Transverse colon (tissue), 3 donors: ENCODE results near the gene RMND1.

ENCODE experiments used
- POLR2A ChIP-seq: fragments of 450-650 bp; IDR thresholded peaks from one replicate; pipeline ENCODE4 v1.6.1; 2016; ENCODE audit warnings: antibody characterized with exemption, mild to moderate bottlenecking, moderate library complexity
- POLR2AphosphoS5 ChIP-seq, 3 donors: sonication (generic); formaldehyde crosslinking; IDR thresholded peaks; one replicate each; pipeline ENCODE4 v1.6.1; 2016; ENCODE audit warnings: antibody characterized with exemption in 3 of 3

GRCh38 chr6:151365233-151365632, 86.7 kb downstream of the RMND1 start:
- TF ChIP-seq POLR2AphosphoS5 (IDR thresholded peaks at IDR 0.05) (no peak), POLR2A (no peak)
